Duodenal mucosa (tissue), 2 donors: ENCODE measurements around the gene SMAD1.

Source experiments
- H3K27ac ChIP-seq: one replicate; pipeline ENCODE4 v1.7.0; 2013; ENCODE audit warnings: low read depth, low read length
- H3K27me3 ChIP-seq, 2 donors: one replicate each; pipeline ENCODE4 v1.7.0; 2013; ENCODE audit warnings: low read length in 2 of 2, control low read depth in 1 of 2; ENCODE audit not compliant: insufficient read depth in 2 of 2, control insufficient read depth in 1 of 2
- H3K36me3 ChIP-seq, 2 donors: one replicate each; pipeline ENCODE4 v1.7.0; 2013; ENCODE audit warnings: low read length in 2 of 2, control low read depth in 1 of 2; ENCODE audit not compliant: insufficient read depth in 2 of 2, control insufficient read depth in 1 of 2
- H3K4me1 ChIP-seq, 2 donors: one replicate each; pipeline ENCODE4 v1.7.0; 2013; ENCODE audit warnings: low read length in 2 of 2, control low read depth in 1 of 2; ENCODE audit not compliant: insufficient read depth in 2 of 2, control insufficient read depth in 1 of 2
- H3K4me3 ChIP-seq, 2 donors: one replicate each; pipeline ENCODE4 v1.7.0; 2013; ENCODE audit warnings: low read length in 2 of 2, low read depth in 1 of 2
- H3K9ac ChIP-seq, 2 donors: one replicate each; pipeline ENCODE4 v1.7.0; 2013; ENCODE audit warnings: low read length in 2 of 2, low read depth in 1 of 2
- H3K9me3 ChIP-seq, 2 donors: one replicate each; pipeline ENCODE4 v1.7.0; 2013; ENCODE audit warnings: low read length in 2 of 2, control low read depth in 1 of 2; ENCODE audit not compliant: control insufficient read depth in 1 of 2

SMAD1 gene

GRCh38 chr4:145533961-145534360, 52.3 kb downstream of the SMAD1 start:
- Histone ChIP-seq H3K4me3 (no peak overlapping the region), H3K27ac (no peak overlapping the region), H3K27me3 (no peaks in the 10 kb centered on the region), H3K4me1 (peaks cover 0 to 4% of the 10 kb centered on the region in 2 donors), H3K36me3 (no peaks in the 10 kb centered on the region), H3K9me3 (no peaks in the 10 kb centered on the region), H3K9ac (no peak overlapping the region)

DNA sequence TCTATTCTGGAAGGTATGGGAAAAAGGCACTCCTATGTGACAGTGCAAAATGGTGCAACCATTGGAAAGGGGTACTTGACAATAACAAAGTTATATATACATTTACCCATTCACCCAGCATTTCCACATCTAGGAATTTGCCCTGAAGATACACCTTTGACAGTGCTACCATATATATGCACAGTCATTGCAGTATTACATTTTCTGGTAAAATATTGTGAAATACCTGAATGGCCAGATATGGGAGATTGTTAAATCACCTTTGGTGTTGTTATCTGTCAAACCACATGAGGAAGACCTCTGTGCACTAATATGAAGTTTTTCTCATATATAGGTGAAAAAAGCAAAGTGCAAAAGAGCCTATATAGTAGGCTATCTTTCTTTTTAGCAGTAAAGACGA, 53.5 kb downstream of the SMAD1 start:
- H3K27me3 ChIP-seq: no peaks in the 10 kb centered on the region

GRCh38 chr4:145536044-145536443, 54.4 kb downstream of the SMAD1 start:
- no peaks in the 10 kb centered on the region for H3K27me3 ChIP-seq

More for the DNA sequence above, 53.5 kb downstream of the SMAD1 start:
- H3K27ac ChIP-seq: no peak overlapping the region
- H3K36me3 ChIP-seq: peaks cover 0 to 3% of the 10 kb centered on the region in 2 donors
- H3K4me3 ChIP-seq: no peak overlapping the region
- no peaks in the 10 kb centered on the region for H3K9me3 ChIP-seq
- no peak overlapping the region for H3K9ac ChIP-seq
- H3K4me1 ChIP-seq: peaks cover 0 to 4% of the 10 kb centered on the region in 2 donors

DNA sequence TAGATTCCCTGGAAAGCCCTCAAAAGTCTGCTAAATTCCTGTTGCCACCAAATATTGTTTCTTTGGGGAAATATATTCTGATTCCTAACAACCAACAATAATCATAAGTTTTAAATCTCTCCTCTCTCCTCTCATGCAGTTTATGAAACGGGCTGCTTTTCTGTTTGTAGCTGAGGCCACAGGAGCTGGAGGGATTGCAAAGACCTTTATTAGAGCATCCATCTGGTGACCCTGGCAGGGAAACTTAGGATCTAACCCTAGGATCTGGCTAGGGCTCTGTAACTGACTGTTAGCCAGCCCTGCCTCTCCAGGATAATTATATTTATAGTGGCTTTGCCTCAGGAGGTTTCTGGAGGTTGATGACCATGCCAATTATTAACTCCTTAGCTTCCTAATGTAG, 56.9 kb downstream of the SMAD1 start:
- no peaks in the 10 kb centered on the region for H3K4me1 ChIP-seq
- H3K9ac ChIP-seq: no peak overlapping the region
- H3K9me3 ChIP-seq: no peaks in the 10 kb centered on the region
- H3K27ac ChIP-seq: no peak overlapping the region
- H3K36me3 ChIP-seq: peaks cover 3 to 5% of the 10 kb centered on the region in 2 donors
- no peaks in the 10 kb centered on the region for H3K27me3 ChIP-seq
- no peak overlapping the region for H3K4me3 ChIP-seq

More at GRCh38 chr4:145536044-145536443, 54.4 kb downstream of the SMAD1 start:
- Histone ChIP-seq H3K9me3 (no peaks in the 10 kb centered on the region), H3K27ac (no peak overlapping the region), H3K4me1 (no peaks in the 10 kb centered on the region), H3K36me3 (peaks cover 0 to 3% of the 10 kb centered on the region in 2 donors), H3K4me3 (no peak overlapping the region), H3K9ac (no peak overlapping the region)

- H3K36me3 ChIP-seq: peaks cover 3 to 5% of the 10 kb centered on the region in 2 donors
- no peaks in the 10 kb centered on the region for H3K27me3 ChIP-seq
- H3K27ac ChIP-seq: no peak overlapping the region
- H3K9ac ChIP-seq: no peak overlapping the region
- no peak overlapping the region for H3K4me3 ChIP-seq
- H3K4me1 ChIP-seq: no peaks in the 10 kb centered on the region
- H3K9me3 ChIP-seq: no peaks in the 10 kb centered on the region
Observed at GRCh38 chr4:145539671-145540070, 58.0 kb downstream of the SMAD1 start.

DNA sequence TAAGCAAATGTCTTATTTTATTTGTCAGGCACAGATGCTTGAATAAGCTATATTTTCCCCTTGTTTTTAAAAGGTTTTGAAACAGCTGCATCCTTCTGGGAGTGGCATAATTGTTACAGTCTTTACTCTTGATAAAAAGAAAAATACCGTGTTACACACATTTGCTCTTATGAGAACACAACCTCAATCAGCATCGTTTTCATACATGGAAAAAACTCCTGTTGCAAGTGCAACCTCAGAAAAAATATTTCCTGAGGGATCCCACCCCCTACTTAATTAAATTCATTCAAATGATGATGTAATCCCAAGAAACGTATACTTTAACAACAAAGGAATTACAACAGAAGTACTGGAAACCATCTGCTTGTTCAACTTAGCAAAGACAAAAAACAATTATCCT, 58.6 kb downstream of the SMAD1 start:
- no peak overlapping the region for H3K4me3 ChIP-seq
- H3K36me3 ChIP-seq: peaks cover 3 to 5% of the 10 kb centered on the region in 2 donors
- H3K27ac ChIP-seq: no peak overlapping the region

DNA sequence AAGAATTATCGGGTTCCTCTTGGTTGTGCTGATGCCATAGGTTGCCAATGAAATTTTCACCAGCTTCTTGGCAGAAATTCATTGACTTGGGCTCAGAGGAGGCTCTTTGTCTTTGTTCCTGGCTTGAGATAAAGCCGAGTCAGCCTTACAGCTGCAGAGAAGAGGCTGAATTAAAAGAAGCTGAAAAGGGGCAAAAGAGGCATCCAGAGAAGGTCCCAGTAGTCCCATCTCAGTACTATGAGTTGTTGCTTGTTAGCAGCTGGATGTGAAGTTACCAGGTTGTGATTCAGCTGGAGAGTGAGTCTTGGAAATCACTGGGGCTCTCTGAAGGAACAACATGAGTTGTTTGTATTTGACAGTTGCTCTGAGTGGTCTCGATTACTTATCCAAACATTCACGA, 59.7 kb downstream of the SMAD1 start:
- H3K4me1 ChIP-seq: peaks cover 8 to 15% of the 10 kb centered on the region in 2 donors
- H3K27me3 ChIP-seq: no peaks in the 10 kb centered on the region
- H3K4me3 ChIP-seq: no peak overlapping the region
- H3K36me3 ChIP-seq: peaks cover 3 to 5% of the 10 kb centered on the region in 2 donors
- no peak overlapping the region for H3K9ac ChIP-seq
- H3K9me3 ChIP-seq: no peaks in the 10 kb centered on the region
- H3K27ac ChIP-seq: no peak overlapping the region

More for the DNA sequence above, 58.6 kb downstream of the SMAD1 start:
- Histone ChIP-seq H3K4me1 (peaks cover 0 to 4% of the 10 kb centered on the region in 2 donors), H3K9ac (no peak overlapping the region), H3K27me3 (no peaks in the 10 kb centered on the region), H3K9me3 (no peaks in the 10 kb centered on the region)

DNA sequence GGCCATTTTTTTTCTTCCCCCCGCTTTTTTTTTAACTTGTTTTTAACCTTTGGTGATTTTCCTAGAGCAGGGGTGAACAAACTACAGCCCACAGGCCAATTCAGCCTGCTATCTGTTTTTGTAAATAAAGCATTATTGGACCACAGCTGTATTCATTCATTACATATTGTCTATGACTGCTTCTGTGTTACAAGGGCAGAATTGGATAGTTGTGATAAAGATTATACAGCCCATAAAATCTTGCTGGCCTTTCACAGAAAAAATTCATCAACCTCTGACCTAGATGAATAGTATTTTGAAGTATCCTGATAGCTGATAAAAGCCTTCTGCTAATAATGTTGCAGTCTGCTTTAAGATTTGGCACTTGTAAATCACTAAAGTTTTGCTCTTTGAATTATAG, 63.4 kb downstream of the SMAD1 start:
- peaks cover 8 to 21% of the 10 kb centered on the region in 2 donors for H3K4me1 ChIP-seq
- H3K36me3 ChIP-seq: peaks cover 5 to 9% of the 10 kb centered on the region in 2 donors
- H3K27ac ChIP-seq: no peak overlapping the region

DNA sequence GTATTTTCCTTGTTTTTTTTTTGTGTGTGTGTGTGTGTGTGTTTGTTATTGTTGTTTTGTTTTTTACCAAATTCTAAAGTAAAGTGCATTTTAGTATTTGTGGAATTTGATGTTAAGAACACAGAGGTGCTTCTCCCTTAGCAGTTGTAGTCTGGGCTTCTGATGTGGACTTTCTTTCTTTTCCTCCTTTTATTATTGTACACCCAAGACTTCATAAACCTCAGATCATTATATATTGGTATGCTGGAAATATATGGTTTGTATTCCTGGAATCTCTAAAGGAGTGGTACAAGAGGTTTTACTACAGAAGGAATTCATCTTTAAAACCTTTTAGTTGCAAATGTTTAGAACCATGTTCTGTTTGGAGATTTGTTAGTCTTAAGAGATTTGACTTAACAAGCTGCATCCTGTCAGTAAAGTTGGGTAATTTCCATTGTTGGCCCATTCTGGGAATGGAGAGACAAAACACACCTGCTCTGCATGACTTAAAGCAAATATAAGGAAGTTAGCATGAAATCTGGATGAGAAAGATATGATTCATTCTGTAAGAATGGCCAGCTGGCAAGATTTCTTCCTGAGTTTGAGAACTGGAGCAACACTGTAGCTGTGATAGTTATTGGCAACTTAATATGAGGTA, 64.0 kb downstream of the SMAD1 start:
- Histone ChIP-seq H3K36me3 (peaks cover 5 to 9% of the 10 kb centered on the region in 2 donors), H3K27me3 (no peaks in the 10 kb centered on the region), H3K4me3 (no peak overlapping the region), H3K9ac (no peak overlapping the region), H3K9me3 (no peaks in the 10 kb centered on the region), H3K27ac (no peak overlapping the region), H3K4me1 (peaks cover 8 to 21% of the 10 kb centered on the region in 2 donors)

More for the DNA sequence above, 63.4 kb downstream of the SMAD1 start:
- Histone ChIP-seq H3K4me3 (no peak overlapping the region), H3K9me3 (no peaks in the 10 kb centered on the region), H3K27me3 (no peaks in the 10 kb centered on the region), H3K9ac (no peak overlapping the region)

GRCh38 chr4:145546175-145546915, 64.7 kb downstream of the SMAD1 start:
- Histone ChIP-seq H3K27ac (no peak overlapping the region), H3K27me3 (no peaks in the 10 kb centered on the region), H3K4me3 (no peak overlapping the region)

More at GRCh38 chr4:145546175-145546915, 64.7 kb downstream of the SMAD1 start:
- Histone ChIP-seq H3K9me3 (no peaks in the 10 kb centered on the region), H3K4me1 (peaks cover 8 to 21% of the 10 kb centered on the region in 2 donors), H3K36me3 (peaks cover 5 to 9% of the 10 kb centered on the region in 2 donors), H3K9ac (no peak overlapping the region)
